ENCODE results near the gene PKN2.

GRCh38 chr1:88774151-88774556, 90.1 kb downstream of the PKN2 start:
- no peak for TF ChIP-seq CTCF (conservative IDR thresholded peaks at IDR 0.05 in 1 of 2, IDR thresholded peaks at IDR 0.05 in 1 of 2; ENCODE audit: extremely low read depth in 1 of 2, insufficient read depth in 1 of 2, low read depth in 1 of 2, low read length in 2 of 2)
- no peak for TF ChIP-seq EZH2 (IDR thresholded peaks at IDR 0.05; ENCODE audit: borderline replicate concordance, low read length)
